SU-DHL-6 (cell line): ENCODE data around the gene GHRH.

Experiments
- H2AFZ ChIP-seq: fragments of 200-600 bp; sonication (generic); 2 replicates; pipeline ENCODE4 v1.6.1; 2014; ENCODE audit warnings: low read depth, mild to moderate bottlenecking, moderate library complexity, mixed read lengths, antibody characterized with exemption, low read length; ENCODE audit not compliant: severe bottlenecking
- H3F3A ChIP-seq: fragments of 200-600 bp; shearing (Covaris generic); 2 replicates; pipeline ENCODE4 v1.6.0; 2016; ENCODE audit warnings: antibody characterized with exemption, mild to moderate bottlenecking; ENCODE audit not compliant: insufficient read depth
- H3K27ac ChIP-seq: fragments of 200-600 bp; sonication (generic); 2 replicates; pipeline ENCODE4 v1.5.1; 2016; ENCODE audit warnings: low read depth, mild to moderate bottlenecking, low read length, moderate library complexity, mixed read lengths
- H3K27me3 ChIP-seq: fragments of 200-600 bp; sonication (generic), shearing (Covaris generic); 2 replicates; pipeline ENCODE4 v1.6.0; 2014; ENCODE audit warnings: mild to moderate bottlenecking, low read length
- H3K36me3 ChIP-seq: fragments of 200-600 bp; sonication (generic); 2 replicates; pipeline ENCODE4 v1.6.1; 2014; ENCODE audit warnings: mild to moderate bottlenecking, low read length, mixed read lengths
- H3K4me2 ChIP-seq: fragments of 300-600, 200-600 bp; shearing (Covaris generic), sonication (generic); 2 replicates; pipeline ENCODE4 v1.6.0; 2014; ENCODE audit warnings: low read length, low read depth, mild to moderate bottlenecking; ENCODE audit not compliant: poor library complexity, severe bottlenecking
- H3K4me3 ChIP-seq: fragments of 200-600 bp; sonication (generic); 2 replicates; pipeline ENCODE4 v1.5.1; 2014; ENCODE audit warnings: antibody characterized with exemption, low read length, mild to moderate bottlenecking, mixed read lengths; ENCODE audit not compliant: insufficient read depth, poor library complexity, severe bottlenecking
- H3K79me2 ChIP-seq: fragments of 200-600 bp; sonication (generic); 2 replicates; pipeline ENCODE4 v1.6.1; 2014; ENCODE audit warnings: mild to moderate bottlenecking, low read length, moderate library complexity; ENCODE audit not compliant: insufficient read depth
- H3K9ac ChIP-seq: fragments of 200-600 bp; sonication (generic); 2 replicates; pipeline ENCODE4 v1.7.0; 2014; ENCODE audit warnings: mild to moderate bottlenecking, low read length
- H3K9me2 ChIP-seq: fragments of 200-600 bp; sonication (generic); replicated peaks from 2 replicates; pipeline ENCODE4 v1.6.1; 2014; ENCODE audit warnings: low read length; ENCODE audit not compliant: insufficient read depth
- H3K9me3 ChIP-seq: fragments of 200-600 bp; sonication (generic); 2 replicates; pipeline ENCODE4 v1.6.1; 2014; ENCODE audit warnings: low read length, mixed read lengths; ENCODE audit not compliant: insufficient read depth
- H4K20me1 ChIP-seq: fragments of 200-600 bp; sonication (generic); 2 replicates; pipeline ENCODE4 v1.6.1; 2014; ENCODE audit warnings: low read depth, mild to moderate bottlenecking, antibody characterized with exemption, low read length, moderate library complexity, mixed read lengths
- EZH2phosphoT487 ChIP-seq: fragments of 200-600 bp; sonication (generic), shearing (Covaris generic); conservative IDR thresholded peaks from 2 replicates; pipeline ENCODE4 v1.6.1; 2018; ENCODE audit warnings: mild to moderate bottlenecking, antibody characterized with exemption, low read length, moderate library complexity, mixed read lengths
- TF ChIP-seq, protein P1 (sequence below): fragments of 200-600 bp; sonication (generic); IDR thresholded peaks from one replicate; pipeline ENCODE4 v1.5.1; 2017; ENCODE audit warnings: antibody characterized with exemption, mild to moderate bottlenecking, low read length, moderate library complexity; ENCODE audit not compliant: insufficient read depth, poor library complexity, severe bottlenecking

The GHRH gene

GRCh38 chr20:37279820-37280219, 18.2 kb upstream of the GHRH start:
- Histone ChIP-seq H3K36me3 (no peaks in the 10 kb centered on the region), H4K20me1 (no peaks in the 10 kb centered on the region), H3K4me3 (no peak overlapping the region), H2AFZ (no peak overlapping the region), H3K79me2 (no peaks in the 10 kb centered on the region), H3K9me3 (no peaks in the 10 kb centered on the region), H3F3A (no peaks in the 10 kb centered on the region), H3K4me2 (no peak overlapping the region), H3K9me2 (no peaks in the 10 kb centered on the region), H3K27me3 (no peaks in the 10 kb centered on the region), H3K27ac (no peak overlapping the region), H3K9ac (no peak overlapping the region)
- TF ChIP-seq, protein P1, sequence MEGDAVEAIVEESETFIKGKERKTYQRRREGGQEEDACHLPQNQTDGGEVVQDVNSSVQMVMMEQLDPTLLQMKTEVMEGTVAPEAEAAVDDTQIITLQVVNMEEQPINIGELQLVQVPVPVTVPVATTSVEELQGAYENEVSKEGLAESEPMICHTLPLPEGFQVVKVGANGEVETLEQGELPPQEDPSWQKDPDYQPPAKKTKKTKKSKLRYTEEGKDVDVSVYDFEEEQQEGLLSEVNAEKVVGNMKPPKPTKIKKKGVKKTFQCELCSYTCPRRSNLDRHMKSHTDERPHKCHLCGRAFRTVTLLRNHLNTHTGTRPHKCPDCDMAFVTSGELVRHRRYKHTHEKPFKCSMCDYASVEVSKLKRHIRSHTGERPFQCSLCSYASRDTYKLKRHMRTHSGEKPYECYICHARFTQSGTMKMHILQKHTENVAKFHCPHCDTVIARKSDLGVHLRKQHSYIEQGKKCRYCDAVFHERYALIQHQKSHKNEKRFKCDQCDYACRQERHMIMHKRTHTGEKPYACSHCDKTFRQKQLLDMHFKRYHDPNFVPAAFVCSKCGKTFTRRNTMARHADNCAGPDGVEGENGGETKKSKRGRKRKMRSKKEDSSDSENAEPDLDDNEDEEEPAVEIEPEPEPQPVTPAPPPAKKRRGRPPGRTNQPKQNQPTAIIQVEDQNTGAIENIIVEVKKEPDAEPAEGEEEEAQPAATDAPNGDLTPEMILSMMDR = no peak

GRCh38 chr20:37278966-37279590, 17.5 kb upstream of the GHRH start:
- H3K4me2 ChIP-seq = no peak overlapping the region
- H2AFZ ChIP-seq = no peak overlapping the region
- H3K9ac ChIP-seq = no peak overlapping the region
- H3K4me3 ChIP-seq = no peak overlapping the region
- H3K27ac ChIP-seq = no peak overlapping the region
- H3F3A ChIP-seq = no peaks in the 10 kb centered on the region
- H3K9me3 ChIP-seq = no peaks in the 10 kb centered on the region
- H3K79me2 ChIP-seq = no peaks in the 10 kb centered on the region
- no peaks in the 10 kb centered on the region for H3K36me3 ChIP-seq
- no peaks in the 10 kb centered on the region for H3K27me3 ChIP-seq
- TF ChIP-seq, protein P1 = no peak
- no peak for TF ChIP-seq EZH2phosphoT487
- no peaks in the 10 kb centered on the region for H4K20me1 ChIP-seq
- H3K9me2 ChIP-seq = no peaks in the 10 kb centered on the region

- Histone ChIP-seq H3K9me3 (no peaks in the 10 kb centered on the region), H3K36me3 (no peaks in the 10 kb centered on the region), H3K9ac (no peak overlapping the region), H2AFZ (peak overlapping the region; percentile 14), H3K4me3 (no peak overlapping the region), H3K9me2 (no peaks in the 10 kb centered on the region), H3K4me2 (no peak overlapping the region), H4K20me1 (no peaks in the 10 kb centered on the region), H3K79me2 (no peaks in the 10 kb centered on the region), H3K27ac (no peak overlapping the region), H3F3A (no peaks in the 10 kb centered on the region), H3K27me3 (no peaks in the 10 kb centered on the region)
- TF ChIP-seq EZH2phosphoT487 = no peak
- TF ChIP-seq, protein P1 = no peak
Measured at GRCh38 chr20:37277253-37277593, 15.6 kb upstream of the GHRH start.
